Suprapubic skin (tissue), 4 donors: Measurements from ENCODE around the gene SERPIND1. TPM values are rescaled to one million over a fixed set of nuclear protein-coding genes. Genes with fewer than 3 reads are reported as not detected.

Source experiments
- DNase-seq, 2 donors: peaks; one replicate each; pipeline ENCODE4 v3.0.0-alpha.2; 2019; ENCODE audit warnings: low spot score in 2 of 2
- H3K27ac ChIP-seq: fragments of 200-600 bp; sonication (generic); one replicate; pipeline ENCODE4 v1.5.1; 2019
- H3K27me3 ChIP-seq: fragments of 200-600 bp; sonication (generic); one replicate; pipeline ENCODE4 v1.5.1; 2019
- H3K36me3 ChIP-seq: fragments of 200-600 bp; sonication (generic); one replicate; pipeline ENCODE4 v1.5.1; 2019
- H3K4me1 ChIP-seq: fragments of 200-600 bp; sonication (generic); one replicate; pipeline ENCODE4 v1.5.1; 2019
- H3K4me3 ChIP-seq: fragments of 200-600 bp; sonication (generic); one replicate; pipeline ENCODE4 v1.5.1; 2019; ENCODE audit warnings: mild to moderate bottlenecking
- H3K9me3 ChIP-seq: fragments of 200-600 bp; sonication (generic); one replicate; pipeline ENCODE4 v1.5.1; 2019
- EP300 ChIP-seq: sonication (generic); formaldehyde crosslinking; IDR thresholded peaks from one replicate; pipeline ENCODE4 v1.6.1; 2017; ENCODE audit warnings: antibody characterized with exemption
- POLR2A ChIP-seq, 2 donors: fragments of 450-650 bp; IDR thresholded peaks; one replicate each; pipeline ENCODE4 v1.6.1; 2017; ENCODE audit warnings: antibody characterized with exemption in 2 of 2, mild to moderate bottlenecking in 2 of 2, moderate library complexity in 2 of 2
- POLR2AphosphoS5 ChIP-seq, 3 donors: sonication (generic); formaldehyde crosslinking; IDR thresholded peaks; one replicate each; pipeline ENCODE4 v1.6.1; 2017; ENCODE audit warnings: antibody characterized with exemption in 3 of 3
- WGBS: methylation state at CpG from one replicate; pipeline ENCODE4 v1.1.5; 2018; 5-methylcytosine and 5-hydroxymethylcytosine counted together
- total RNA-seq, 4 donors: library from RNA; depleted of rRNA; stranded (reverse); fragments of >200 nt; gene quantifications; one replicate each; pipeline ENCODE4 v1.1.0, GENCODE V29; 2016
- TF ChIP-seq, protein P1 (sequence below), 2 donors: fragments of 200-600 bp in 1 of 2; fragments of 450-650 bp in 1 of 2; sonication (generic) in 1 of 2; IDR thresholded peaks; one replicate each; pipeline ENCODE4 v1.5.1; 2016 to 2019; ENCODE audit warnings: antibody characterized with exemption in 2 of 2, mild to moderate bottlenecking in 1 of 2, moderate library complexity in 1 of 2

SERPIND1 gene
- total RNA-seq, 4 donors from 2014 or later: 0.40 TPM; not detected in 3

DNA sequence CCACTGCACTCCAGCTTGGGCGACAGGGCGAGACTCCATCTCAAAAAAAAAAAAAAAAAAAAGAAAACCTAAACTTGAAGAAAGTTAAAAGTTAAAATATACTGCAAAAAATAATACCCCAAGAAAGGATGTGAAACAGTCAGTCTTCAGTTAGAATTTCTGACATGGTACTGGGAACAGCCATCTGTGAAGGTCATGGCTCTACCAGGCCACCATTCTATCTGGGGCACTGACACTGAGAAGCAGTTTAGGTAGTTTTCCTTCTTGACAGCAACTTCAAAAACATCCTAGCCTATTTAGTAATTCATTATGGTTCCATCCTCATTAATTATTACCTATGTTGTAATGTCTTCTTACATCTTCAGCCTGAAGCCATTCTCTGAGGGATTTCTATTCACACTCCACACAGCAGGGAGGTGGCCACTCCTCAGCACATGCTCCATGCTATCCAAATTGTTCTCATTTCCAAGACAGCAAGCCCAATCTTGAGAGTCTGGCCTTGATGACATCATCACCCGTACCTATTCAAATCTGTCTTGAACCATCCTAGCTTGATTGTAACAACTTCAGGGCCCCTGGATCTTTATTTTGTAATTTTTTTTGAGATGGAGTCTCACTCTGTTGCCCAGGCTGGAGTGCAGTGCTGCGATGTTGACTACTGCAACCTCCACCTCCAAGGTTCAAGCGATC is 38.2 kb downstream of the SERPIND1 start:
- Histone ChIP-seq H3K27ac (no peak overlapping the region), H3K4me3 (no peak overlapping the region), H3K36me3 (peaks cover 74% of the 10 kb centered on the region), H3K4me1 (no peaks in the 10 kb centered on the region), H3K27me3 (no peaks in the 10 kb centered on the region), H3K9me3 (no peaks in the 10 kb centered on the region)
- WGBS: 97% methylated on average over 5 of the region's 5 CpGs
- DNase-seq: peak in 1 of 2 donors; percentile 26
- no peak for TF ChIP-seq POLR2AphosphoS5 (IDR thresholded peaks at IDR 0.05)
- TF ChIP-seq POLR2A (IDR thresholded peaks at IDR 0.05): no peak
- TF ChIP-seq, protein P1, sequence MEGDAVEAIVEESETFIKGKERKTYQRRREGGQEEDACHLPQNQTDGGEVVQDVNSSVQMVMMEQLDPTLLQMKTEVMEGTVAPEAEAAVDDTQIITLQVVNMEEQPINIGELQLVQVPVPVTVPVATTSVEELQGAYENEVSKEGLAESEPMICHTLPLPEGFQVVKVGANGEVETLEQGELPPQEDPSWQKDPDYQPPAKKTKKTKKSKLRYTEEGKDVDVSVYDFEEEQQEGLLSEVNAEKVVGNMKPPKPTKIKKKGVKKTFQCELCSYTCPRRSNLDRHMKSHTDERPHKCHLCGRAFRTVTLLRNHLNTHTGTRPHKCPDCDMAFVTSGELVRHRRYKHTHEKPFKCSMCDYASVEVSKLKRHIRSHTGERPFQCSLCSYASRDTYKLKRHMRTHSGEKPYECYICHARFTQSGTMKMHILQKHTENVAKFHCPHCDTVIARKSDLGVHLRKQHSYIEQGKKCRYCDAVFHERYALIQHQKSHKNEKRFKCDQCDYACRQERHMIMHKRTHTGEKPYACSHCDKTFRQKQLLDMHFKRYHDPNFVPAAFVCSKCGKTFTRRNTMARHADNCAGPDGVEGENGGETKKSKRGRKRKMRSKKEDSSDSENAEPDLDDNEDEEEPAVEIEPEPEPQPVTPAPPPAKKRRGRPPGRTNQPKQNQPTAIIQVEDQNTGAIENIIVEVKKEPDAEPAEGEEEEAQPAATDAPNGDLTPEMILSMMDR (IDR thresholded peaks at IDR 0.05): no peak
- TF ChIP-seq EP300: no peak

DNA sequence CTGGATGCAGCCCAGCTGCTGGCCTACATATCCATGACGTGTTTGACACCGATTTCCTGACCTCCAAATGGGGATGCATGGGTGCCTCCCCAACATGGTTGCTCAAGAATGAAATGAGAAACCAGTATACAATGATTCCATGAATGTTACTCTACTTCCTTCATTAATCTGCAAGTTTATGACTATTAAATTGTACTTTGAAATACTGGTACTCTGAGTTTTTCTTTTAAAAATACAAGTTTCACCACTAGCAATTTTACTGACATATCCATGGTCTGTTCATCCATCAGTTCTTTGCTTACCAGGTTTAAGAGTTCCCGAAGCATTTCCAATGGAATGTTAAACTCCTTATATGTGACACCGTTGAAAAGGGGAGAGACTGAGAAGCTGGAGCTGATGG is 39.1 kb downstream of the SERPIND1 start:
- TF ChIP-seq POLR2A (IDR thresholded peaks at IDR 0.05): no peak
- TF ChIP-seq, protein P1 (IDR thresholded peaks at IDR 0.05): no peak
- no peak for TF ChIP-seq POLR2AphosphoS5 (IDR thresholded peaks at IDR 0.05)
- TF ChIP-seq EP300: no peak
- no peaks in the 10 kb centered on the region for H3K27me3 ChIP-seq
- no peak for DNase-seq
- H3K9me3 ChIP-seq: no peaks in the 10 kb centered on the region
- H3K27ac ChIP-seq: no peak overlapping the region
- peaks cover 76% of the 10 kb centered on the region for H3K36me3 ChIP-seq
- H3K4me1 ChIP-seq: no peaks in the 10 kb centered on the region
- H3K4me3 ChIP-seq: no peak overlapping the region
- 95% methylated on average over 4 of the region's 4 CpGs for WGBS

DNA sequence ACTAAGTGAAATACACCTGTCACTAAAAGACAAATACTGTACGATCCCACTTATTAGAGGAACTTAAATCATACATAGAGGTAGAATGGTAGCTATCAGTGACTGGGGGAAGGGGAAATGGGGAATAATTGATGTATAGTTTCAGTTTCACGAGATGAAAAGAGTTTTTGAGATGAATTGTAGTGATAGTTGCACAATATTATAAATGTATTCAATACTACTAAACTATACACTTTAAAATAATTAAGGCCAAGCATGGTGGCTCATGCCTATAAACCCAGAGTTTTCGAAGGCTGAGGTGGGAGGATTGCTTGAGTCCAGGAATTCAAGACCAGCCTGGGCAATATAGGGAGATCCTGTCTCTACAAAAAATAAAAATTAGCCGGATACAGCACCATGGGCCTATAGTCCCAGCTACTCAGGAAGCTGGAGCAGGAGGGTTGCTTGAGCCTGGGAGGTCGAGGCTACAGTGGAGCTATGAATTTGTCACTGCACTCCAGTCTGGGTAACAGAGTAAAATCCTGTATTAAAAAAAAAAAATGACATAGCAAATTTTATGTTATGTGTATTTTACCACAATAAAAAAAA is 40.4 kb downstream of the SERPIND1 start:
- Histone ChIP-seq H3K4me1 (no peaks in the 10 kb centered on the region), H3K4me3 (no peak overlapping the region), H3K27me3 (no peaks in the 10 kb centered on the region), H3K27ac (no peak overlapping the region), H3K9me3 (no peaks in the 10 kb centered on the region), H3K36me3 (peaks cover 80% of the 10 kb centered on the region)
- no peak for DNase-seq
- 91% methylated on average over 5 of the region's 5 CpGs for WGBS
- TF ChIP-seq POLR2AphosphoS5 (IDR thresholded peaks at IDR 0.05): no peak
- no peak for TF ChIP-seq POLR2A (IDR thresholded peaks at IDR 0.05)
- TF ChIP-seq, protein P1 (IDR thresholded peaks at IDR 0.05): no peak

DNA sequence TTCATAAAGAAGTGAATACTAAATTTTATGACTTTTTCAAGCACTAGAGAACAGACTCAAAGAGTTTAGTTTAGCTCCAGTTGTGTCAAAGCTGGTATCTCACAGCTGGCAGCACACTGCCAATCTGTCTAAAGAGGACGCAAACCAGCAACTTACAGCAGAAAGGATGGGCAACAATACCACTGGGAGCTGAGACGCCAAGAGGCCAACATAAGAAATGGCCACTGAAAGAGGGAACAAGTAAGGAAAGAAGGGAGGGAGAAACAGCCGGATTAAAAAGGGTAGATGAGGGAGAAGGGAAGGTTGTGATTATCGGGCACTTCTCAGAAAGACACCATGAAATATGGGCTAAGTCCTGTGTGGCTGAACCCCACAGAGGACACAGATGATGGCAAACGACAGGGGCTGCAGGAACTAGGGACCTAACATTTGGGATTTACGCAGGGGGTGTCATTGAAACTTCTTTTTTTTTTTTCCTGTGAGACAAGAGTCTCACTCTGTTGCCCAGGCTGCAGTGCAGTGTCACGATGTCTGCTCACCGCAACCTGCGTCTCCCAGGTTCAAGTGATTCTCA is 41.7 kb downstream of the SERPIND1 start:
- Histone ChIP-seq H3K4me1 (no peaks in the 10 kb centered on the region), H3K27ac (no peak overlapping the region), H3K36me3 (peaks cover 82% of the 10 kb centered on the region), H3K4me3 (no peak overlapping the region), H3K9me3 (no peaks in the 10 kb centered on the region), H3K27me3 (no peaks in the 10 kb centered on the region)
- DNase-seq: no peak
- WGBS: 95% methylated on average over 9 of the region's 9 CpGs
- TF ChIP-seq, protein P1 (IDR thresholded peaks at IDR 0.05): no peak
- no peak for TF ChIP-seq POLR2AphosphoS5 (IDR thresholded peaks at IDR 0.05)
- TF ChIP-seq EP300: no peak
- no peak for TF ChIP-seq POLR2A (IDR thresholded peaks at IDR 0.05)

DNA sequence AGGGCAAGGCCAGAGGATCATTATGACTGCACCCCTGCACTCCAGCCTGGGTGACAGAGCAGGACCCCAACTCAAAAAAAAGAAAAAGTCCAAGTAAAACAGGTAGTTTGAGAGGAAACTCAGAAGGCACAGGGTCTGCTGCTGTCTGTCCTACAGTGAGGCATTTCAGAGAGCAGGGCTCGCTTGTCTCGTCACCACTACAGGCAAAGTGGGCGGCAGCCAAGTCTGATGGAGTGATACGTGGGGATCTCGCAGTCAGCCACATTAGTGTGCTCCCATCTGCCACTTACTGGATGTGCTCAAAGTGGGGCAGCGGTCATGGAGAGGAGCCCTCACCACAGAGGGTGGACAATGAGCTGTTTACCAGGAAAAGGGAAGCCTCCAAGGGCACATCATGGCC is 42.6 kb downstream of the SERPIND1 start:
- Histone ChIP-seq H3K36me3 (peaks cover 77% of the 10 kb centered on the region), H3K9me3 (no peaks in the 10 kb centered on the region), H3K4me1 (no peaks in the 10 kb centered on the region), H3K27ac (no peak overlapping the region), H3K27me3 (no peaks in the 10 kb centered on the region), H3K4me3 (no peak overlapping the region)
- no peak for DNase-seq
- 94% methylated on average over 6 of the region's 6 CpGs for WGBS
- TF ChIP-seq EP300: no peak
- TF ChIP-seq POLR2AphosphoS5 (IDR thresholded peaks at IDR 0.05): no peak
- no peak for TF ChIP-seq POLR2A (IDR thresholded peaks at IDR 0.05)
- TF ChIP-seq, protein P1 (IDR thresholded peaks at IDR 0.05): no peak
